Naive thymus-derived CD4-positive, alpha-beta T cell (primary cell): ENCODE results near the gene ABCG1. TPM values are rescaled to one million over a fixed set of nuclear protein-coding genes. Genes with fewer than 3 reads are reported as not detected.

Source experiments
- ATAC-seq: fragments of 150-1000 bp; cut with Tn5 transposase; 2 replicates; pipeline ENCODE4 v1.10.0; 2021; ENCODE audit warnings: mild to moderate bottlenecking, moderate library complexity
- CTCF ChIA-PET: fragments of 350-600 bp; sonication (Branson Sonifier 250); formaldehyde crosslinking; loops from one replicate; lab custom pipeline; 2021; ENCODE audit warnings: antibody characterized with exemption; lab: Charles Lee
- POLR2A ChIA-PET: fragments of 350-600 bp; sonication (Branson Sonifier 250); formaldehyde crosslinking; loops from one replicate; lab custom pipeline; 2021; ENCODE audit warnings: antibody characterized with exemption, inconsistent platforms; lab: Charles Lee
- DNase-seq, 9 donors: peaks; one replicate each; pipeline versions ENCODE4 v3.0.0 to v3.0.0-alpha.2; 2020 to 2022; ENCODE audit warnings: mixed read lengths in 1 of 9
- H3K27ac ChIP-seq: one replicate; pipeline ENCODE4 v1.7.0; 2013; ENCODE audit warnings: mild to moderate bottlenecking, low read depth, low read length, moderate library complexity
- H3K27me3 ChIP-seq, 2 donors: one replicate each; pipeline ENCODE4 v1.7.0; 2013; ENCODE audit warnings: low read length in 2 of 2, mild to moderate bottlenecking in 2 of 2, moderate library complexity in 2 of 2; ENCODE audit not compliant: control insufficient read depth in 2 of 2, insufficient read depth in 2 of 2
- H3K36me3 ChIP-seq, 3 experiments: 1 replicate in 2 of 3; 2 replicates in 1 of 3; pipeline ENCODE4 v1.7.0; 2013; ENCODE audit warnings: low read length in 3 of 3, mild to moderate bottlenecking in 3 of 3, moderate library complexity in 1 of 3; ENCODE audit not compliant: insufficient read depth in 3 of 3, control insufficient read depth in 2 of 3
- H3K4me1 ChIP-seq, 2 donors: one replicate each; pipeline ENCODE4 v1.7.0; 2013; ENCODE audit warnings: low read length in 2 of 2, mild to moderate bottlenecking in 2 of 2, moderate library complexity in 1 of 2; ENCODE audit not compliant: control insufficient read depth in 2 of 2, insufficient read depth in 2 of 2
- H3K4me3 ChIP-seq: 2 replicates; pipeline ENCODE4 v1.7.0; 2013; ENCODE audit warnings: mild to moderate bottlenecking, low read length
- H3K9me3 ChIP-seq, 3 experiments: 1 replicate in 2 of 3; 2 replicates in 1 of 3; pipeline ENCODE4 v1.7.0; 2013; ENCODE audit warnings: low read length in 3 of 3; ENCODE audit not compliant: control insufficient read depth in 2 of 3
- H3K27ac Mint-ChIP-seq, 9 donors: one replicate each; pipeline ENCODE4 v1.8.0; 2020 to 2022; ENCODE audit warnings: mixed read lengths in 9 of 9, mild to moderate bottlenecking in 8 of 9, moderate library complexity in 5 of 9, inconsistent platforms in 2 of 9
- H3K27me3 Mint-ChIP-seq, 5 donors: one replicate each; pipeline ENCODE4 v1.8.0; 2021 to 2022; ENCODE audit warnings: mixed read lengths in 5 of 5, mild to moderate bottlenecking in 1 of 5
- H3K36me3 Mint-ChIP-seq, 5 donors: one replicate each; pipeline ENCODE4 v1.8.0; 2020 to 2022; ENCODE audit warnings: mixed read lengths in 5 of 5, mild to moderate bottlenecking in 3 of 5, inconsistent platforms in 1 of 5
- H3K4me1 Mint-ChIP-seq, 7 donors: one replicate each; pipeline ENCODE4 v1.8.0; 2020 to 2022; ENCODE audit warnings: mixed read lengths in 7 of 7, mild to moderate bottlenecking in 3 of 7, inconsistent platforms in 1 of 7
- H3K4me3 Mint-ChIP-seq, 10 donors: one replicate each; pipeline ENCODE4 v1.8.0; 2020 to 2022; ENCODE audit warnings: mild to moderate bottlenecking in 10 of 10, mixed read lengths in 10 of 10, moderate library complexity in 6 of 10, inconsistent platforms in 2 of 10
- H3K9me3 Mint-ChIP-seq, 11 donors: one replicate each; pipeline ENCODE4 v1.8.0; 2020 to 2022; ENCODE audit warnings: mixed read lengths in 11 of 11, mild to moderate bottlenecking in 4 of 11, inconsistent platforms in 1 of 11, moderate library complexity in 1 of 11
- intact Hi-C, 2 donors: fragments of 100-400 bp; cut with micrococcal nuclease; formaldehyde crosslinking; loops; one replicate each; pipeline ENCODE4 v1.15.1; 2023
- polyA plus RNA-seq, 2 donors: library from polyadenylated mRNA; unstranded; fragments of 300-500 nt; fragmentation: Illumina TruSeq; gene quantifications; one replicate each; pipeline ENCODE4 v1.2.3, GENCODE V29; 2021
- total RNA-seq, 6 experiments: library from RNA in 5 of 6; stranded (reverse) in 5 of 6; gene quantifications; 1 replicate in 5 of 6; 2 replicates in 1 of 6; pipeline ENCODE4 v1.2.3 and lab custom pipeline; 2021 to 2026

Gene ABCG1
- total and polyA plus RNA-seq, 7 experiments from 2014 or later = 0.67 to 49.7 (median 17.0) TPM

DNA sequence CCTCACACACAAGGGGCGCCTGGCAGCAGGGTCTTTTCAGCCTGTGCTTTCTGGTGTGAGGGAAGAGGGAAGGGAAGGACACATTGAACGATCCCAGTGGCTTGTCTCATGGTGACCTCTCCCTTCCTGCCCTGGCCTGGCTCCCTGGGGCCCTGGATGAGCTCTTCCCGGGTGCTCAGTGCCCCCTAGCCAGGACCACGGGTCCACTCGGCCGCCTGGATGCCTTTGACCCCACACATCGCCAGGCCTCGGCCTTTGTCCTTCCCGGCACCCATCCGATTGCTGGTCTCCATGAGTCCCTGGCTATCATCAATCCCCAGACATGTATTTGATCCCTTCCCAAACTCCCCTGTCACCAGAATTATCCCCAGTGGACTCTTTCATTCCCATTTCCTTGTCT lies 102.3 kb downstream of the ABCG1 start:
- Mint-ChIP-seq H3K27ac (no peak overlapping the region), H3K9me3 (no peaks in the 10 kb centered on the region), H3K4me3 (no peak overlapping the region), H3K36me3 (no peaks in the 10 kb centered on the region), H3K4me1 (peaks cover 0 to 5% (median 0%) of the 10 kb centered on the region in 7 donors), H3K27me3 (peaks cover 0 to 28% (median 5%) of the 10 kb centered on the region in 5 donors)
- Histone ChIP-seq H3K27ac (no peak overlapping the region), H3K36me3 (no peaks in the 10 kb centered on the region), H3K4me3 (no peak overlapping the region), H3K9me3 (no peaks in the 10 kb centered on the region), H3K27me3 (no peaks in the 10 kb centered on the region), H3K4me1 (no peaks in the 10 kb centered on the region)
- ChIA-PET CTCF (no interaction called here), POLR2A (no interaction called here)
- DNase-seq (peak in 1 of 9 donors; percentile 20), ATAC-seq (no peak)
- intact Hi-C loops = no loop called here

- ChIA-PET CTCF (no interaction called here), POLR2A (no interaction called here)
- H3K9me3 Mint-ChIP-seq = no peaks in the 10 kb centered on the region
- peak in 1 of 9 donors; percentile 13 for DNase-seq
- no peak overlapping the region for H3K4me3 Mint-ChIP-seq
- H3K4me1 Mint-ChIP-seq = peaks cover 0 to 5% (median 0%) of the 10 kb centered on the region in 7 donors
- Histone ChIP-seq H3K27me3 (no peaks in the 10 kb centered on the region), H3K4me3 (no peak overlapping the region), H3K4me1 (no peaks in the 10 kb centered on the region), H3K27ac (no peak overlapping the region), H3K9me3 (no peaks in the 10 kb centered on the region), H3K36me3 (no peaks in the 10 kb centered on the region)
- intact Hi-C loops = no loop called here
- no peaks in the 10 kb centered on the region for H3K36me3 Mint-ChIP-seq
- H3K27ac Mint-ChIP-seq = no peak overlapping the region
- no peak for ATAC-seq
- H3K27me3 Mint-ChIP-seq = peaks cover 0 to 34% (median 5%) of the 10 kb centered on the region in 5 donors
Observed at GRCh38 chr21:42321845-42322244, 102.9 kb downstream of the ABCG1 start.

DNA sequence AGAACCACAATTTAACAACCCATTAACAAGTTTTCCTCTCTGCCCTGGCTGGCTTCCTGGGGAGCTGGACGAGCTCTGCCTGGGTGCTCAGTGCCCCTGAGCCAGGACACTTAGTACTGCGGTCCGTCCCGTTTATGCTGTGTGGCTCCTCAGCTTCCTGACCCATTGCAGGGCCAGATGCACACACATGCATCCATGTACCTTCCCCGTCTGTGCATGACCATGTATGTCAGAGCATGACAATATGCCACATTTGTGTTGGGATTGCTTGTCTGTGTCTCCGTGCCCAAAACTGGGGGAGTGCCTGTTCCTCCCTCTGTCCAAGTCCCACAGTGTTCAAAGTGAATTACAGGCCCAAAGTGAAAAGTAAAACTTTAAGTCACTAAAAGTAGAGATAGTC lies 106.0 kb downstream of the ABCG1 start:
- intact Hi-C loops = no loop called here
- POLR2A ChIA-PET = no interaction called here
- H3K27ac ChIP-seq = no peak overlapping the region
- Mint-ChIP-seq H3K27ac (no peak overlapping the region), H3K27me3 (peaks cover 0 to 45% (median 5%) of the 10 kb centered on the region in 5 donors), H3K9me3 (peaks cover 0 to 1% (median 0%) of the 10 kb centered on the region in 11 donors), H3K36me3 (no peaks in the 10 kb centered on the region), H3K4me3 (no peak overlapping the region), H3K4me1 (no peaks in the 10 kb centered on the region)
- no peaks in the 10 kb centered on the region for H3K4me1 ChIP-seq
- peak in 1 of 9 donors; percentile 12 for DNase-seq
- CTCF ChIA-PET = interaction anchor here (1.2 kb wide), 1 partner anchor 12 kb away, joined by 3 read pairs; no protein-coding TSS in a partner anchor
- no peak overlapping the region for H3K4me3 ChIP-seq
- no peaks in the 10 kb centered on the region for H3K27me3 ChIP-seq
- H3K36me3 ChIP-seq = no peaks in the 10 kb centered on the region
- no peak for ATAC-seq
- H3K9me3 ChIP-seq = no peaks in the 10 kb centered on the region

- Histone ChIP-seq H3K27me3 (no peaks in the 10 kb centered on the region), H3K27ac (no peak overlapping the region), H3K4me1 (no peaks in the 10 kb centered on the region), H3K4me3 (no peak overlapping the region), H3K9me3 (peaks cover 0 to 11% (median 0%) of the 10 kb centered on the region in 3 experiments), H3K36me3 (no peaks in the 10 kb centered on the region)
- Mint-ChIP-seq H3K27ac (no peak overlapping the region), H3K27me3 (peaks cover 0 to 60% (median 7%) of the 10 kb centered on the region in 5 donors), H3K4me1 (peaks cover 0 to 2% (median 0%) of the 10 kb centered on the region in 7 donors), H3K36me3 (peaks cover 4 to 16% (median 9%) of the 10 kb centered on the region in 5 donors), H3K9me3 (peaks cover 5 to 25% (median 17%) of the 10 kb centered on the region in 11 donors), H3K4me3 (no peak overlapping the region)
- ATAC-seq = no peak
- intact Hi-C loops = no loop called here
- ChIA-PET CTCF (no interaction called here), POLR2A (interaction anchor here (0.7 to 0.8 kb wide), 2 partner anchors 67 to 91 kb away, joined by 3 read pairs; no protein-coding TSS in a partner anchor)
- no peak for DNase-seq
Observed at GRCh38 chr21:42330380-42331371, 111.7 kb downstream of the ABCG1 start.

- H3K27ac ChIP-seq = no peak overlapping the region
- Mint-ChIP-seq H3K27ac (no peak overlapping the region), H3K9me3 (peaks cover 5 to 25% (median 17%) of the 10 kb centered on the region in 11 donors), H3K27me3 (peaks cover 0 to 59% (median 7%) of the 10 kb centered on the region in 5 donors), H3K36me3 (peaks cover 4 to 16% (median 9%) of the 10 kb centered on the region in 5 donors), H3K4me1 (peaks cover 0 to 2% (median 0%) of the 10 kb centered on the region in 7 donors), H3K4me3 (no peak overlapping the region)
- no peaks in the 10 kb centered on the region for H3K27me3 ChIP-seq
- H3K9me3 ChIP-seq = peaks cover 0 to 11% (median 0%) of the 10 kb centered on the region in 3 experiments
- DNase-seq (no peak), ATAC-seq (no peak)
- ChIA-PET CTCF (no interaction called here), POLR2A (interaction anchor here (0.8 kb wide), 1 partner anchor 90 kb away, joined by 3 read pairs; no protein-coding TSS in a partner anchor)
- intact Hi-C loops = no loop called here
- H3K4me1 ChIP-seq = no peaks in the 10 kb centered on the region
- H3K36me3 ChIP-seq = no peaks in the 10 kb centered on the region
- no peak overlapping the region for H3K4me3 ChIP-seq
Observed at GRCh38 chr21:42331660-42332059, 112.7 kb downstream of the ABCG1 start.

- ChIA-PET CTCF (no interaction called here), POLR2A (no interaction called here)
- Mint-ChIP-seq H3K4me1 (peaks cover 2 to 5% (median 3%) of the 10 kb centered on the region in 7 donors), H3K27me3 (peaks cover 0 to 68% (median 7%) of the 10 kb centered on the region in 5 donors), H3K27ac (no peak overlapping the region), H3K36me3 (peaks cover 4 to 16% (median 9%) of the 10 kb centered on the region in 5 donors), H3K4me3 (no peak overlapping the region), H3K9me3 (peaks cover 5 to 25% (median 17%) of the 10 kb centered on the region in 11 donors)
- H3K4me1 ChIP-seq = peaks cover 0 to under 1% of the 10 kb centered on the region in 2 donors
- intact Hi-C loops = no loop called here
- H3K9me3 ChIP-seq = peaks cover 0 to 11% (median 0%) of the 10 kb centered on the region in 3 experiments
- DNase-seq (no peak), ATAC-seq (no peak)
- H3K27me3 ChIP-seq = no peaks in the 10 kb centered on the region
- H3K27ac ChIP-seq = no peak overlapping the region
- H3K36me3 ChIP-seq = no peaks in the 10 kb centered on the region
- H3K4me3 ChIP-seq = no peak overlapping the region
Observed at GRCh38 chr21:42332557-42333317, 113.8 kb downstream of the ABCG1 start.
